Astrocyte of the spinal cord (primary cell): Measurements from ENCODE around the gene FYB1.
A peak's percentile ranks its signal among the peaks of the same experiment; 100 is the strongest.
"Not testable (repeated sequence)": the region's sequence is repeated elsewhere in the genome, so short reads cannot be mapped to it uniquely, and the experiment has no call there.

ENCODE experiments used
- DNase-seq: peaks from one replicate; pipeline ENCODE4 v3.0.0; 2011; ENCODE audit warnings: low read depth, low spot score
- H3K4me3 ChIP-seq: 2 replicates; pipeline ENCODE4 v1.5.1; 2011; ENCODE audit warnings: low read depth, mild to moderate bottlenecking, low read length, moderate library complexity
- CTCF ChIP-seq: IDR thresholded peaks from 2 replicates; pipeline ENCODE4 v1.5.1; 2012; ENCODE audit warnings: low read depth, mild to moderate bottlenecking, low read length, inconsistent platforms
- in situ Hi-C: cut with HindIII; loops from 2 replicates; pipeline ENCODE4 v1.10.0; 2017; ENCODE audit warnings: low sequenced_read_pairs

The FYB1 gene

GRCh38 chr5:39223565-39224156 is 4.3 kb upstream of the FYB1 start:
- no peak for TF ChIP-seq CTCF
- DNase-seq = no peak
- in situ Hi-C loops = no loop called here
- H3K4me3 ChIP-seq = no peak overlapping the region

GRCh38 chr5:39221671-39222070 is 2.3 kb upstream of the FYB1 start:
- H3K4me3 ChIP-seq, DNase-seq, in situ Hi-C loops: not testable (repeated sequence)

GRCh38 chr5:39220280-39221030 is 1.1 kb upstream of the FYB1 start:
- TF ChIP-seq CTCF = no peak
- no peak for DNase-seq
- no peak overlapping the region for H3K4me3 ChIP-seq
- in situ Hi-C loops = no loop called here

GRCh38 chr5:39218482-39219402 is 621 bp downstream of the FYB1 start:
- DNase-seq = no peak
- TF ChIP-seq CTCF = no peak
- no peak overlapping the region for H3K4me3 ChIP-seq
- in situ Hi-C loops = no loop called here

- peak; percentile 77 for DNase-seq
- in situ Hi-C loops = no loop called here
- peak; percentile 97 for TF ChIP-seq CTCF
- no peak overlapping the region for H3K4me3 ChIP-seq
These were observed 1.7 kb downstream of the FYB1 start for GRCh38 chr5:39217365-39218281.

- no peak for TF ChIP-seq CTCF
- in situ Hi-C loops = no loop called here
- no peak for DNase-seq
- H3K4me3 ChIP-seq = no peak overlapping the region
These were observed 2.7 kb downstream of the FYB1 start for GRCh38 chr5:39216631-39217030.
